Epithelial cell of proximal tubule (primary cell): ENCODE data around the gene CTDSPL. TPM values are rescaled to one million over a fixed set of nuclear protein-coding genes. Genes with fewer than 3 reads are reported as not detected.

Source experiments
- DNase-seq: peaks from one replicate; pipeline ENCODE4 v3.0.0-alpha.2; 2011; ENCODE audit warnings: low read depth
- H3K4me3 ChIP-seq: 2 replicates; pipeline ENCODE4 v1.5.1; 2011; ENCODE audit warnings: low read depth, mild to moderate bottlenecking, low read length
- total RNA-seq: library from RNA; depleted of rRNA; stranded (reverse); fragments of >200 nt; gene quantifications from 2 replicates; pipeline ENCODE4 v1.2.3, GENCODE V29; 2015
- TF ChIP-seq, protein P1 (sequence below): conservative IDR thresholded peaks from 2 replicates; pipeline ENCODE4 v1.5.1; 2012; ENCODE audit warnings: low read depth, mild to moderate bottlenecking, low read length

Gene CTDSPL
- total RNA-seq, 1 donor from 2014 or later = 25.5 TPM

GRCh38 chr3:37921025-37921424 lies 59.3 kb downstream of the CTDSPL start:
- H3K4me3 ChIP-seq = no peak overlapping the region
- TF ChIP-seq, protein P1, sequence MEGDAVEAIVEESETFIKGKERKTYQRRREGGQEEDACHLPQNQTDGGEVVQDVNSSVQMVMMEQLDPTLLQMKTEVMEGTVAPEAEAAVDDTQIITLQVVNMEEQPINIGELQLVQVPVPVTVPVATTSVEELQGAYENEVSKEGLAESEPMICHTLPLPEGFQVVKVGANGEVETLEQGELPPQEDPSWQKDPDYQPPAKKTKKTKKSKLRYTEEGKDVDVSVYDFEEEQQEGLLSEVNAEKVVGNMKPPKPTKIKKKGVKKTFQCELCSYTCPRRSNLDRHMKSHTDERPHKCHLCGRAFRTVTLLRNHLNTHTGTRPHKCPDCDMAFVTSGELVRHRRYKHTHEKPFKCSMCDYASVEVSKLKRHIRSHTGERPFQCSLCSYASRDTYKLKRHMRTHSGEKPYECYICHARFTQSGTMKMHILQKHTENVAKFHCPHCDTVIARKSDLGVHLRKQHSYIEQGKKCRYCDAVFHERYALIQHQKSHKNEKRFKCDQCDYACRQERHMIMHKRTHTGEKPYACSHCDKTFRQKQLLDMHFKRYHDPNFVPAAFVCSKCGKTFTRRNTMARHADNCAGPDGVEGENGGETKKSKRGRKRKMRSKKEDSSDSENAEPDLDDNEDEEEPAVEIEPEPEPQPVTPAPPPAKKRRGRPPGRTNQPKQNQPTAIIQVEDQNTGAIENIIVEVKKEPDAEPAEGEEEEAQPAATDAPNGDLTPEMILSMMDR = no peak
- DNase-seq = no peak

DNA sequence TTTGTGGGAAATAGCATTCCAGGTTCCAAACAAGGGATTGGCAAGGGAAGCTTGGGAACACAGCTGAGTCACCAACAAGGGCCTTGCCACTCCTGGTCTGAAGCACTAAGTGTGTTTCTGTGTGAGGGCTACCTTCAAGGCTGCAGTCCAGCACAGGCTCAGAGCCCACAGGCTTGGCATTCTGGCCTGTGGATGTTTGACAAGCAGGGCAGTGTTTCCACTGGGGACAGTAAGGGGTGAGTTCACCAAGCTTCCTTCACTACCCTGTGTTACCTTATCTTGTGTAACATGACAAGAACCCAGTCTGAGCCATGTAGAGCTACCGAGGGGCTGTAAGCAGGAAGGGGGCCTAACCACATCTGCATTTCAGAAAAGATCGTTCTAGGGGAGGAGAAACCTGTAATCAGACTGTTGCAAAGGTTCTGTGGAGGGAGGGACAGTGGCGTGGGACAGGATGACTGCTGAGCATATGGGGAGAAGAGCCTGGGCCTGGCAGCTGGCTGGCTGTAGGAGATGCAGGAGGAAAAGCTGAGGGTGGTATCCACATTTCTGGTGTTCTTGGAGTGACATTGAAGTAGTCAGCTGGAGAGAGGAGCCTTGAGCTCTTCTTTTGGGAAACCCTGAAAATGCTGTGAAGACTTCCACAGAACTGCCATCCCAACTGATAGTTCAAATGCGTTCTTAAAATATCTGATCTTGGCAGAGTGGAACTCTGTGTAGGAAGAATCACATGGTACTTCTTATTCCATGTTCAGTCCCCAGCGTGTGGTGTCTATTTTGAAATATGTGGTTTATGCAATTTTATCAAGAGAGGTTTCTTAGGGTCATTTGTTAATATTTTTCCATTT lies 61.3 kb downstream of the CTDSPL start:
- H3K4me3 ChIP-seq = no peak overlapping the region
- DNase-seq = no peak
- TF ChIP-seq, protein P1 = no peak

DNA sequence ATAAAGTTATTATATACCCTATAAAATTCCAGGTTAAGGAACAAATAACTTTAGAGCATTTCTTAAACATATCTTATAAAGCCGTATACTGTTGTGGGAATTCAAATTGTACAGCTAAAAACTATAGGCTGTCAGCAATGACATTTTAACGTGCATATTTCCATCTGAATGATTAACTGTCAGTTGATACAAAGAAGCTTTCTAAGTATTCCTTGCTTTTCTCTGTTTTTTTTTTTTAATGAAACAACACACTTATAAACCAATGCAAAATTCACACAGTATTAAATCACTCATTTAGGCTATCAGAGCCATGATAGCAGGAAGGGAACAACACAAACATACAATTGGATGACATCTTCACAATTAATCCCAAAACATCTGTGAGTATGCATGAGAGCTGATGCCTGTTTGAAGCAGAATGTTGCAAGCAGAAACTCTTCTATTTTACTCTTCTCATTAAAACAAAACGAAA lies 61.9 kb downstream of the CTDSPL start:
- DNase-seq = no peak
- no peak overlapping the region for H3K4me3 ChIP-seq
- TF ChIP-seq, protein P1 = no peak

DNA sequence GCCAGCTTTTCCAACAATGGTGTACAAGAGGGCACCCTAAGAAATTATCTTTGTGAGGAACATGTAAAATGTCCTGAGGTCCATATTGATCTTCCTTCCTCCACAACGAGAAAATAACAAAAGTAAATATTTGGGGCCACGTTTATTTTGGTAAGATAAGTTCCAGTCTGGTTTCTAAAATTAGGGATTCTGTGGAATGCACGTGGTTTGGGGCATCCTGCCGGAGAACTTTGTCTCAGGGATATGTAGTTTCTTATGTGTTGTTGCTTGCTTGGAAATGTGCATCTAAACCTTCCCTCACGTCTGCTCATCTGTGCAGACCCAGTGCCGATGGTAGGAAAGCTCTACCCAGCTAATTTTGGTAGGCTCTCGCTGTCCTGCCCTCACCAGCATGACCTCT lies 62.8 kb downstream of the CTDSPL start:
- no peak overlapping the region for H3K4me3 ChIP-seq
- TF ChIP-seq, protein P1 = no peak
- no peak for DNase-seq

GRCh38 chr3:37925157-37925556 lies 63.5 kb downstream of the CTDSPL start:
- DNase-seq = no peak
- H3K4me3 ChIP-seq = no peak overlapping the region
- TF ChIP-seq, protein P1 = no peak

DNA sequence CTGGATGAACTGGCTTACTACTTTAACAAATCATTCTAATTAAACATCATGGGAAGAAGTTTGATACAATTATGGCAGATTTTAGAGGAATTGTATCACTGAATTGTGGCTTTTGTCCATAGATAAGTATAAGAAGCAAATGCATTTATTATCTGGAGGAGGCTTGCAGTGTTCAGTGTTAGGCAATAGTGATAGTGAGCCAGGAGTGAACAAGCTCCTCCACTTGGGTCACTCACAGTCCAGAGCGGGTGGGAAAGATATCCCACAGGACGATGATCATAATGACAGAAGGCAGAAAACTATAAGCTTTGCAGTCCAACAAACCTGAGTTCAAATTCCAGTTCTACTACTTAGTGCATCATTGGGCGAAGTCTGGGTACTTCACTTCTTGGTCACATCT lies 64.9 kb downstream of the CTDSPL start:
- no peak overlapping the region for H3K4me3 ChIP-seq
- TF ChIP-seq, protein P1 = no peak
- no peak for DNase-seq

GRCh38 chr3:37930495-37930894 lies 68.8 kb downstream of the CTDSPL start:
- H3K4me3 ChIP-seq = no peak overlapping the region
- DNase-seq = no peak
- TF ChIP-seq, protein P1 = no peak
